H1 (cell line): Measurements from ENCODE around the gene SRPX. TPM values are rescaled to one million over a fixed set of nuclear protein-coding genes. Genes with fewer than 3 reads are reported as not detected.

Experiments
- CTCF ChIA-PET: fragments of 300-600 bp; sonication (Branson Sonifier 250); formaldehyde crosslinking; loops from one replicate; lab custom pipeline; 2021; ENCODE audit not compliant: partially characterized antibody; lab: Charles Lee
- POLR2A ChIA-PET: fragments of 300-600 bp; sonication (Branson Sonifier 250); formaldehyde crosslinking; loops from one replicate; lab custom pipeline; 2021; ENCODE audit warnings: inconsistent platforms; ENCODE audit not compliant: partially characterized antibody; lab: Charles Lee
- DNase-seq, 2 experiments: peaks; one replicate each; pipeline versions ENCODE4 v3.0.0 to v3.0.0-alpha.2; 2010 to 2022; ENCODE audit warnings: low spot score in 2 of 2, low read depth in 1 of 2, mixed read lengths in 1 of 2
- FAIRE-seq: peaks from 2 replicates; lab custom pipeline; 2011; peaks lifted over from hg19 to GRCh38; lab: Jason Lieb, UNC
- H2AFZ ChIP-seq: 2 replicates; pipeline ENCODE4 v1.8.1; 2012; ENCODE audit warnings: low read length, inconsistent platforms
- H2AK5ac ChIP-seq: 2 replicates; pipeline ENCODE4 v1.6.1; 2013; ENCODE audit warnings: low read depth, low read length
- H2BK120ac ChIP-seq: replicated peaks from 2 replicates; pipeline ENCODE3; 2013; ENCODE audit warnings: low read depth, low read length, inconsistent platforms
- H2BK12ac ChIP-seq: 2 replicates; pipeline ENCODE4 v1.6.1; 2013; ENCODE audit warnings: low read depth, low read length
- H2BK15ac ChIP-seq: 2 replicates; pipeline ENCODE4 v1.6.1; 2013; ENCODE audit warnings: low read length
- H2BK20ac ChIP-seq: 2 replicates; pipeline ENCODE4 v1.6.1; 2013; ENCODE audit warnings: low read length
- H2BK5ac ChIP-seq: 2 replicates; pipeline ENCODE4 v1.6.1; 2013; ENCODE audit warnings: low read depth, low read length
- H3K14ac ChIP-seq: 2 replicates; pipeline ENCODE4 v1.6.1; 2013; ENCODE audit warnings: inconsistent platforms; ENCODE audit not compliant: insufficient read length
- H3K18ac ChIP-seq: 2 replicates; pipeline ENCODE4 v1.6.1; 2013; ENCODE audit warnings: low read length; ENCODE audit errors: extremely low read depth
- H3K23ac ChIP-seq: 2 replicates; pipeline ENCODE4 v1.6.1; 2013; ENCODE audit warnings: inconsistent platforms; ENCODE audit not compliant: insufficient read length
- H3K23me2 ChIP-seq: 2 replicates; pipeline ENCODE4 v1.6.1; 2013; ENCODE audit warnings: low read depth, low read length
- H3K27ac ChIP-seq: 2 replicates; pipeline ENCODE4 v1.6.1; 2011; ENCODE audit warnings: low read depth, low read length, inconsistent platforms
- H3K27me3 ChIP-seq, 4 experiments: replicated peaks in 1 of 4; 1 replicate in 1 of 4; 2 replicates in 3 of 4; pipeline versions ENCODE4 v1.6.1 to v1.8.1; 2011 to 2013; ENCODE audit warnings: low read length in 3 of 4, mild to moderate bottlenecking in 3 of 4, inconsistent platforms in 2 of 4, mixed read lengths in 2 of 4, moderate library complexity in 1 of 4; ENCODE audit not compliant: control insufficient read depth in 3 of 4, insufficient read depth in 3 of 4; ENCODE audit errors: extremely low read depth in 1 of 4
- H3K36me3 ChIP-seq, 4 experiments: 2 replicates each; pipeline versions ENCODE4 v1.6.1 to v1.8.1; 2011 to 2013; ENCODE audit warnings: mild to moderate bottlenecking in 4 of 4, low read length in 3 of 4, moderate library complexity in 2 of 4, control low read depth in 1 of 4, inconsistent platforms in 1 of 4; ENCODE audit not compliant: insufficient read depth in 4 of 4, control insufficient read depth in 2 of 4
- H3K4ac ChIP-seq: replicated peaks from 2 replicates; pipeline ENCODE3; 2013; ENCODE audit warnings: low read length, low read depth, mixed read lengths, inconsistent platforms; ENCODE audit not compliant: insufficient read length
- H3K4me1 ChIP-seq, 4 experiments: replicated peaks in 1 of 4; 1 replicate in 1 of 4; 2 replicates in 3 of 4; pipeline versions ENCODE4 v1.6.1 to v1.8.1; 2011 to 2013; ENCODE audit warnings: low read length in 3 of 4, inconsistent platforms in 2 of 4, mixed read lengths in 1 of 4; ENCODE audit not compliant: insufficient read depth in 4 of 4, control insufficient read depth in 3 of 4
- H3K4me2 ChIP-seq, 2 experiments: 2 replicates each; pipeline versions ENCODE4 v1.6.1 to v1.8.1; 2011 to 2013; ENCODE audit warnings: low read depth in 2 of 2, low read length in 2 of 2, control low read depth in 1 of 2, inconsistent platforms in 1 of 2, mild to moderate bottlenecking in 1 of 2; ENCODE audit not compliant: insufficient read depth in 1 of 2
- H3K4me3 ChIP-seq, 4 experiments: fragments of 200-600, 300-600 bp in 1 of 4; sonication (generic), shearing (Covaris generic), sonication (Bioruptor Twin) in 1 of 4; 2 replicates each; pipeline versions ENCODE4 v1.5.1 to v1.8.1; 2011 to 2016; ENCODE audit warnings: low read length in 4 of 4, low read depth in 3 of 4, control low read depth in 2 of 4, inconsistent platforms in 2 of 4, mild to moderate bottlenecking in 2 of 4, mixed read lengths in 1 of 4, moderate library complexity in 1 of 4; ENCODE audit not compliant: insufficient read depth in 2 of 4; ENCODE audit errors: extremely low read depth in 1 of 4
- H3K56ac ChIP-seq: replicated peaks from 2 replicates; pipeline ENCODE3; 2013; ENCODE audit warnings: low read depth, mild to moderate bottlenecking, mixed read lengths, low read length, inconsistent platforms; ENCODE audit not compliant: insufficient read length
- H3K79me1 ChIP-seq: 2 replicates; pipeline ENCODE4 v1.6.1; 2013; ENCODE audit warnings: low read depth, low read length, control low read depth
- H3K79me2 ChIP-seq, 2 experiments: 2 replicates each; pipeline versions ENCODE4 v1.6.1 to v1.8.1; 2012 to 2013; ENCODE audit warnings: low read length in 2 of 2, mild to moderate bottlenecking in 2 of 2, inconsistent platforms in 1 of 2; ENCODE audit not compliant: insufficient read depth in 2 of 2, control insufficient read depth in 1 of 2
- H3K9ac ChIP-seq, 4 experiments: replicated peaks in 1 of 4; 1 replicate in 1 of 4; 2 replicates in 3 of 4; pipeline versions ENCODE4 v1.6.1 to v1.8.1; 2011 to 2013; ENCODE audit warnings: low read depth in 3 of 4, low read length in 3 of 4, control low read depth in 2 of 4, mild to moderate bottlenecking in 2 of 4, moderate library complexity in 2 of 4, inconsistent platforms in 1 of 4; ENCODE audit errors: extremely low read depth in 1 of 4
- H3K9me3 ChIP-seq, 2 experiments: 2 replicates each; pipeline versions ENCODE4 v1.6.1 to v1.8.1; 2012 to 2013; ENCODE audit warnings: mild to moderate bottlenecking in 2 of 2, moderate library complexity in 2 of 2, control low read depth in 1 of 2, inconsistent platforms in 1 of 2, low read depth in 1 of 2, low read length in 1 of 2, mixed read lengths in 1 of 2; ENCODE audit not compliant: insufficient read depth in 2 of 2
- H4K20me1 ChIP-seq, 2 experiments: replicated peaks in 1 of 2; 2 replicates each; pipeline versions ENCODE3 to v1.8.1; 2011 to 2013; ENCODE audit warnings: inconsistent platforms in 2 of 2, low read length in 2 of 2, mild to moderate bottlenecking in 1 of 2; ENCODE audit not compliant: insufficient read depth in 2 of 2, control insufficient read depth in 1 of 2
- H4K5ac ChIP-seq: 2 replicates; pipeline ENCODE4 v1.6.1; 2013; ENCODE audit warnings: low read length, low read depth, mixed read lengths, inconsistent platforms; ENCODE audit not compliant: insufficient read length
- H4K8ac ChIP-seq: 2 replicates; pipeline ENCODE4 v1.8.0; 2013; ENCODE audit warnings: mild to moderate bottlenecking, moderate library complexity, low read length, inconsistent platforms; ENCODE audit not compliant: insufficient read depth; ENCODE audit errors: extremely low read depth
- H4K91ac ChIP-seq: replicated peaks from 2 replicates; pipeline ENCODE3; 2013; ENCODE audit warnings: low read length, mixed read lengths, inconsistent platforms; ENCODE audit not compliant: insufficient read length
- ASH2L ChIP-seq: fragments of 200-600, 300-600 bp; sonication (generic); IDR thresholded peaks from one replicate; pipeline ENCODE4 v1.7.1; 2017; ENCODE audit warnings: low read length
- GABPA ChIP-seq: IDR thresholded peaks from 2 replicates; pipeline ENCODE4 v1.6.1; 2011; ENCODE audit warnings: mild to moderate bottlenecking, low read length, moderate library complexity, borderline replicate concordance; ENCODE audit not compliant: insufficient read depth
- POU5F1 ChIP-seq: IDR thresholded peaks from 2 replicates; pipeline ENCODE4 v1.6.1; 2011; ENCODE audit warnings: low read depth, mild to moderate bottlenecking, low read length, moderate library complexity
- RAD21 ChIP-seq, 2 experiments: IDR thresholded peaks in 1 of 2; conservative IDR thresholded peaks in 1 of 2; 2 replicates each; pipeline ENCODE4 v1.6.1; 2011; ENCODE audit warnings: low read depth in 2 of 2, low read length in 2 of 2, improper control_type of control experiment in 1 of 2, inconsistent platforms in 1 of 2, mild to moderate bottlenecking in 1 of 2, moderate library complexity in 1 of 2
- RNF2 ChIP-seq: fragments of 200-900, 300-1000 bp; sonication (generic); IDR thresholded peaks from 2 replicates; pipeline ENCODE4 v1.7.1; 2016; ENCODE audit warnings: borderline replicate concordance, low read depth, mild to moderate bottlenecking, antibody characterized with exemption, low read length; ENCODE audit not compliant: poor library complexity, severe bottlenecking; ENCODE audit errors: missing control alignments
- SIRT6 ChIP-seq: IDR thresholded peaks from one replicate; pipeline ENCODE4 v1.7.1; 2012; ENCODE audit warnings: low read length, inconsistent platforms
- SUZ12 ChIP-seq: fragments of 200-600 bp; sonication (generic); IDR thresholded peaks from 2 replicates; pipeline ENCODE4 v1.6.1; 2012; ENCODE audit warnings: mild to moderate bottlenecking, inconsistent platforms, low read length, moderate library complexity, mixed read lengths
- WGBS, 2 experiments: shearing (Covaris generic) in 1 of 2; methylation state at CpG; one replicate each; pipeline versions ENCODE4 v1.1.6 to v1.1.7; 2013 to 2015; ENCODE audit warnings: low lambda C conversion rate in 2 of 2, mixed read lengths in 2 of 2, inconsistent platforms in 1 of 2, low coverage in 1 of 2, missing lambda C conversion rate in 1 of 2; ENCODE audit not compliant: insufficient replicate concordance in 2 of 2, insufficient coverage in 1 of 2, insufficient read length in 1 of 2; ENCODE audit errors: extremely low coverage in 1 of 2, missing lambda C conversion rate in 1 of 2; 5-methylcytosine and 5-hydroxymethylcytosine counted together
- polyA plus RNA-seq, 7 experiments: library from polyadenylated mRNA; depleted of rRNA in 3 of 7; stranded (reverse) in 5 of 7; unstranded in 2 of 7; fragments of >200 nt in 5 of 7; fragments of 200-250 nt in 2 of 7; gene quantifications; 1 replicate in 5 of 7; 2 replicates in 1 of 7; 4 replicates in 1 of 7; pipeline versions ENCODE4 v1.2.1 to v1.2.3, GENCODE V29; 2011 to 2013; ENCODE audit warnings: missing spikeins in 2 of 7, mixed read lengths in 2 of 7
- total RNA-seq: library from RNA; stranded (reverse); fragmentation: NEBNext Ultra II Directional; extraction: Animal tissue kit (Norgen Biotek cat#: 25700); gene quantifications from 2 replicates; pipeline ENCODE4 v1.2.1, GENCODE V29; 2021
- TF ChIP-seq, protein P1 (sequence below): IDR thresholded peaks from 2 replicates; pipeline ENCODE4 v1.6.1; 2012; ENCODE audit warnings: low read length, inconsistent platforms
- TF ChIP-seq, protein P2 (sequence below), 3 experiments: IDR thresholded peaks; 1 replicate in 2 of 3; 2 replicates in 1 of 3; pipeline versions ENCODE4 v1.5.1 to v1.6.1; 2011; ENCODE audit warnings: low read length in 3 of 3, mild to moderate bottlenecking in 3 of 3, inconsistent platforms in 2 of 3, low read depth in 1 of 3, moderate library complexity in 1 of 3; ENCODE audit not compliant: insufficient read depth in 1 of 3; ENCODE audit errors: control extremely low read depth in 1 of 3

The SRPX gene
- total and polyA plus RNA-seq, 2 of the 8 experiments (the other 6 are each of a cell fraction or from before 2014, with no cell fraction given): 7.6 to 10.4 TPM

DNA sequence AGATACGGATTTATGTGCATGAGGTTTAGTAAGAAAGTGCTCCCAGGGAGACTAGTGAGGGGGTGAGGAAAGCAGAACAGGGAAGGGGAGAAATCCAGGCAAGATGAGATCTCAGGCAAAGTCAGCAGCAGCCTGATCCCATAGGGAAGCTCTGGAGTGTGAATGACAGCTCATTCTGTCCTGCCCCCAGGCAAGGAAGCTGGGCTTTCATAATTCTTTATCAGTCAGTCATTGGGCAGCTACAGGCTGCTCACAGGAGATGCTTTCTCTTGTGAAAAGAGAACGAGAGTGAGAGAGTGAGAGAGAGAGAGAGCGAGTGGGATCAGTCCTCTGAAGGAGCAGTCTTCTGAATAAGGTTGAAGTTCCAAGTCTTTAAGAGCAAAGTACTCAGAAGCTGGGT is 48.1 kb downstream of the SRPX start:
- DNase-seq (no peak), FAIRE-seq (no peak)
- WGBS, 2 experiments: 74% methylated on average over 2 of the region's 3 CpGs; no CpG with 5 or more reads in 1 of the 2 experiments
- TF ChIP-seq POU5F1 (no peak), ASH2L (no peak), GABPA (no peak), RAD21 (IDR thresholded peaks at IDR 0.05 in 1 of 2, conservative IDR thresholded peaks at IDR 0.05 in 1 of 2; ENCODE audit: low read depth in 2 of 2, low read length in 2 of 2) (no peak), SIRT6 (no peak), SUZ12 (no peak), RNF2 (no peak)
- TF ChIP-seq, protein P1, sequence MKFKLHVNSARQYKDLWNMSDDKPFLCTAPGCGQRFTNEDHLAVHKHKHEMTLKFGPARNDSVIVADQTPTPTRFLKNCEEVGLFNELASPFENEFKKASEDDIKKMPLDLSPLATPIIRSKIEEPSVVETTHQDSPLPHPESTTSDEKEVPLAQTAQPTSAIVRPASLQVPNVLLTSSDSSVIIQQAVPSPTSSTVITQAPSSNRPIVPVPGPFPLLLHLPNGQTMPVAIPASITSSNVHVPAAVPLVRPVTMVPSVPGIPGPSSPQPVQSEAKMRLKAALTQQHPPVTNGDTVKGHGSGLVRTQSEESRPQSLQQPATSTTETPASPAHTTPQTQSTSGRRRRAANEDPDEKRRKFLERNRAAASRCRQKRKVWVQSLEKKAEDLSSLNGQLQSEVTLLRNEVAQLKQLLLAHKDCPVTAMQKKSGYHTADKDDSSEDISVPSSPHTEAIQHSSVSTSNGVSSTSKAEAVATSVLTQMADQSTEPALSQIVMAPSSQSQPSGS: no peak
- TF ChIP-seq, protein P2, sequence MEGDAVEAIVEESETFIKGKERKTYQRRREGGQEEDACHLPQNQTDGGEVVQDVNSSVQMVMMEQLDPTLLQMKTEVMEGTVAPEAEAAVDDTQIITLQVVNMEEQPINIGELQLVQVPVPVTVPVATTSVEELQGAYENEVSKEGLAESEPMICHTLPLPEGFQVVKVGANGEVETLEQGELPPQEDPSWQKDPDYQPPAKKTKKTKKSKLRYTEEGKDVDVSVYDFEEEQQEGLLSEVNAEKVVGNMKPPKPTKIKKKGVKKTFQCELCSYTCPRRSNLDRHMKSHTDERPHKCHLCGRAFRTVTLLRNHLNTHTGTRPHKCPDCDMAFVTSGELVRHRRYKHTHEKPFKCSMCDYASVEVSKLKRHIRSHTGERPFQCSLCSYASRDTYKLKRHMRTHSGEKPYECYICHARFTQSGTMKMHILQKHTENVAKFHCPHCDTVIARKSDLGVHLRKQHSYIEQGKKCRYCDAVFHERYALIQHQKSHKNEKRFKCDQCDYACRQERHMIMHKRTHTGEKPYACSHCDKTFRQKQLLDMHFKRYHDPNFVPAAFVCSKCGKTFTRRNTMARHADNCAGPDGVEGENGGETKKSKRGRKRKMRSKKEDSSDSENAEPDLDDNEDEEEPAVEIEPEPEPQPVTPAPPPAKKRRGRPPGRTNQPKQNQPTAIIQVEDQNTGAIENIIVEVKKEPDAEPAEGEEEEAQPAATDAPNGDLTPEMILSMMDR (IDR thresholded peaks at IDR 0.05; ENCODE audit: control extremely low read depth in 1 of 3, insufficient read depth in 1 of 3, low read depth in 1 of 3, low read length in 3 of 3): no peak

More for the DNA sequence above, 48.1 kb downstream of the SRPX start:
- H3K9me3 ChIP-seq: no peaks in the 10 kb centered on the region
- no peak overlapping the region for H2BK5ac ChIP-seq
- no peak overlapping the region for H3K23ac ChIP-seq
- H3K9ac ChIP-seq: no peak overlapping the region
- H3K79me2 ChIP-seq: no peaks in the 10 kb centered on the region
- no peaks in the 10 kb centered on the region for H3K36me3 ChIP-seq
- CTCF ChIA-PET: interaction anchor here (0.7 to 2.2 kb wide), 4 partner anchors 20 to 430 kb away, joined by 3 to 5 read pairs (median 4); no protein-coding TSS in a partner anchor
- no peak overlapping the region for H2BK12ac ChIP-seq
- H3K4me3 ChIP-seq: no peak overlapping the region
- H3K79me1 ChIP-seq: no peaks in the 10 kb centered on the region
- H3K56ac ChIP-seq: no peak overlapping the region
- peaks cover 0 to 3% (median under 1%) of the 10 kb centered on the region in 4 experiments; a peak in 4 of 7 replicates for H3K4me1 ChIP-seq
- H2BK20ac ChIP-seq: no peak overlapping the region
- H2BK120ac ChIP-seq: no peak overlapping the region
- no peak overlapping the region for H4K5ac ChIP-seq
- H2AK5ac ChIP-seq: no peak overlapping the region
- no peak overlapping the region for H2BK15ac ChIP-seq
- H3K27me3 ChIP-seq: no peaks in the 10 kb centered on the region
- H3K27ac ChIP-seq: no peak overlapping the region
- no peak overlapping the region for H4K91ac ChIP-seq
- H3K4ac ChIP-seq: no peak overlapping the region
- H4K8ac ChIP-seq: no peak overlapping the region
- POLR2A ChIA-PET: interaction anchor here (0.6 kb wide), 1 partner anchor 187 kb away, joined by 3 read pairs; no protein-coding TSS in a partner anchor
- no peak overlapping the region for H2AFZ ChIP-seq
- no peaks in the 10 kb centered on the region for H4K20me1 ChIP-seq
- no peak overlapping the region for H3K14ac ChIP-seq
- no peak overlapping the region for H3K4me2 ChIP-seq
- no peaks in the 10 kb centered on the region for H3K23me2 ChIP-seq
- H3K18ac ChIP-seq: no peak overlapping the region
